GM21447 (cell line): ENCODE data around the gene KCNH1.
A peak's percentile ranks its signal among the peaks of the same experiment; 100 is the strongest.
"Not testable (repeated sequence)": the region's sequence is repeated elsewhere in the genome, so short reads cannot be mapped to it uniquely, and the experiment has no call there.

Source experiments
- ATAC-seq: cut with Tn5 transposase; IDR thresholded peaks from one replicate; pipeline ENCODE4 v1.9.1; 2021; ENCODE audit not compliant: unreplicated experiment

Gene KCNH1

GRCh38 chr1:211013346-211014240 is 120.4 kb downstream of the KCNH1 start:
- ATAC-seq: no peak

- not testable (repeated sequence) for ATAC-seq
Observed at GRCh38 chr1:211011128-211011527, 122.8 kb downstream of the KCNH1 start.

GRCh38 chr1:211009944-211010343 is 124.0 kb downstream of the KCNH1 start:
- ATAC-seq: no peak

GRCh38 chr1:211007830-211008229 is 126.1 kb downstream of the KCNH1 start:
- no peak for ATAC-seq

- ATAC-seq: not testable (repeated sequence)
Observed at GRCh38 chr1:210995931-210996330, 138.0 kb downstream of the KCNH1 start.

GRCh38 chr1:210992837-210993236 is 141.1 kb downstream of the KCNH1 start:
- no peak for ATAC-seq

- no peak for ATAC-seq
Observed at GRCh38 chr1:210989905-210990304, 144.0 kb downstream of the KCNH1 start.

- no peak for ATAC-seq
Observed at GRCh38 chr1:210981490-210981889, 152.5 kb downstream of the KCNH1 start.

GRCh38 chr1:210980082-210980481 is 153.9 kb downstream of the KCNH1 start:
- no peak for ATAC-seq

GRCh38 chr1:210978974-210979354 is 155.0 kb downstream of the KCNH1 start:
- no peak for ATAC-seq

GRCh38 chr1:210978316-210978973 is 155.5 kb downstream of the KCNH1 start:
- no peak for ATAC-seq

- ATAC-seq: no peak
Observed at GRCh38 chr1:210951279-210951678, 182.7 kb downstream of the KCNH1 start.

GRCh38 chr1:210949940-210950546 is 183.9 kb downstream of the KCNH1 start:
- ATAC-seq: peak; percentile 82

GRCh38 chr1:210949489-210949888 is 184.5 kb downstream of the KCNH1 start:
- ATAC-seq: no peak

GRCh38 chr1:210949039-210949438 is 184.9 kb downstream of the KCNH1 start:
- no peak for ATAC-seq

GRCh38 chr1:210944252-210944651 is 189.7 kb downstream of the KCNH1 start:
- no peak for ATAC-seq

- ATAC-seq: no peak
Observed at GRCh38 chr1:210942513-210942912, 191.4 kb downstream of the KCNH1 start.

- ATAC-seq: no peak
Observed at GRCh38 chr1:210940081-210940617, 193.8 kb downstream of the KCNH1 start.

- no peak for ATAC-seq
Observed at GRCh38 chr1:210938416-210938925, 195.5 kb downstream of the KCNH1 start.

GRCh38 chr1:210937846-210938245 is 196.1 kb downstream of the KCNH1 start:
- ATAC-seq: no peak

- no peak for ATAC-seq
Observed at GRCh38 chr1:210935905-210936304, 198.0 kb downstream of the KCNH1 start.
